ENCODE data around the gene NEURL1B.
"Not testable (repeated sequence)": the region's sequence is repeated elsewhere in the genome, so short reads cannot be mapped to it uniquely, and the experiment has no call there.

NEURL1B gene

DNA sequence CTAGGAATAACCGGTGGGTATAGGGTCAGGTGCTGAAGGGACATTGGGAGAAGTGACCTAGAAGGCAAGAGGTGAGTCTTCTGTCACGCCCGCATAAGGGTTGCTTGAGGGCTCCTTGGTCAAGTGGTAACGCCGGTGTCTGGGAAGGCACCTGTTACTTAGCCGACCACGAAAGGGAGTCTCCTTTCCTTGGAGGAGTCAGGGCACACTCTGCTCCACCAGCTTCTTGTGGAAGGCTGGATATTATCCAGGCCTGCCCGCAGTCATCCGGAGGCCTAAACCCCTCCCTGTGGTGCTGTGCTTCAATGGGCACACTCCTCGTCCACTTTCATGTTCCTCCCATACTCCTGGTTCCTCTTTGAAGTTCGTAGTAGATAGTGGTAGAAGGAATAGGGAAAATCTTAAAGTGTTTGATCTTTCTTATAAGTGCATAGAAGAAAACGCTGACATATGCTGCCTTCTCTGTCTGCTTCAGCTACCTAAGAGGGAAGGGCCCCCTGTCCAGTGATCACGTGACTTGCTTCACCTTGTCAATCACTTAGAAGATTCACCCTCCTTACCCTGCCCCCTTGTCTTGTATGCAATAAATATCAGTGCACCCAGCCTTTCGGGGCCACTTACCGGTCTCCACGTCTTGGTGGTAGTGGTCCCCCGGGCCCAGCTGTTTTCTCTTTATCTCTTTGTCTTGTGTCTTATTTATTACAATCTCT, 16.6 kb downstream of the NEURL1B start:
- not testable (repeated sequence) for DNase-seq (ENCODE audit: low read depth)

DNA sequence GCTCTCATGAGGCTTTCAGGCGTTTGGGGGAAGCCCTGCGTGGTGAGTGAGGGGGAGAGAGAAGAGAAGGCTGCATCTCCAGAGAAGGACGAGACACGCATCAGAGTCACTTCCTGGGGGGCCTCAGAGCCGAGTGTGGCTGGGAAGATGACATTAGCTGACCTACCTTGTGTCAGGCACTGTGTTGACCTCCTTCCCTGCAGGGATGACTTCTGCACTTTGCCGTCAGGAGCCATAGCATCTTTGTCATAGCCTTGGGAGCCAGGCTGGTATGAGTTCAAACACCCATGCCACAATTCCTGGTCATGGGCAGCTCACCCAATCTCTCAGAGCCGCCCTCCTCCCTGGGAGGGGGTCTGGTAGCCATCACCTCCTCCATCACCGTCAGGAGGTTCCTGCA, 17.3 kb downstream of the NEURL1B start:
- no peak for DNase-seq (ENCODE audit: low read depth)

DNA sequence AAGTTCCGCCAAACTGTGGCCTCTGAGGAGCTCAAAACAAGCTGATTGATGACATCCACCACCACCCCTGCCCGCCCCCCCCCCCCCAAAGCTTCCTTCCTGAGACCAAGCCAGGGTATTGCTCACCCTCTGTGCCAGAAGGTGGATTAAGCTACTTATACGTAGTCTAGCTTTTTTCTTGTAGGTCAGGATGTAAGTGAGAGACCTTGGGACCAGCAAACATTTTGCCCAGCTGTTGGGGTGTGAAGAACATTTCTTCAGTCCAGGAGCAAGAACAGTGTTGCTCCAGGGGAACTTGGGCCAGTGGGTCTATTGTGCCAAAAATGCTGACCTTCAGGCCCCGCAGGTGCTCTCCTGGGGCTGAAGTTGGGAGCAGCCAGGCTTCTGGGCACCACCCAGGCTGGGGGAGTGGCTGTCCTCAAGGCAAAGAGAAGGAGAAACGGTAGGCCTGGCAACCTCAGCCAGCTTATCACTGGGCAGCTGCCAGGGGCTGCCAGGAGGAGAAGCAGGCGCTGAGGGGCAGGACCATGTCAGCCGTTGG, 18.0 kb downstream of the NEURL1B start:
- no peak for DNase-seq (ENCODE audit: low read depth)

DNA sequence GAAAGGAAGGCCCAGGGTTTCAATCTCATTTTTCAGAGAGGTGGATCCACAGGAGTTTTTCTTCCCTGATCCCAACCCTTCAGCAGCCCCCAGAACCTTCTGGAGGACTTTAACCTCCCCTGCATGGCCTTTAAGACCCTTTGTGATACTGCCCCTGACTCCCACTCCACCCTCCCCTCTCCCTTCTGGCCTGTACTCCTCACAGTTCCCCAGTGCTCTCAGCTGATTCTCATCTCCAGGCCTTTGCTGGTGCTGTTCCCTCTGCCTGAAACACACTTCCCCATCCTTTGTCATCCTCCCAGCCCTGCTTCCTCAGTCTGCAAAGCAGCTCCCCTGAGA, 18.5 kb downstream of the NEURL1B start:
- no peak for DNase-seq (ENCODE audit: low read depth)

DNA sequence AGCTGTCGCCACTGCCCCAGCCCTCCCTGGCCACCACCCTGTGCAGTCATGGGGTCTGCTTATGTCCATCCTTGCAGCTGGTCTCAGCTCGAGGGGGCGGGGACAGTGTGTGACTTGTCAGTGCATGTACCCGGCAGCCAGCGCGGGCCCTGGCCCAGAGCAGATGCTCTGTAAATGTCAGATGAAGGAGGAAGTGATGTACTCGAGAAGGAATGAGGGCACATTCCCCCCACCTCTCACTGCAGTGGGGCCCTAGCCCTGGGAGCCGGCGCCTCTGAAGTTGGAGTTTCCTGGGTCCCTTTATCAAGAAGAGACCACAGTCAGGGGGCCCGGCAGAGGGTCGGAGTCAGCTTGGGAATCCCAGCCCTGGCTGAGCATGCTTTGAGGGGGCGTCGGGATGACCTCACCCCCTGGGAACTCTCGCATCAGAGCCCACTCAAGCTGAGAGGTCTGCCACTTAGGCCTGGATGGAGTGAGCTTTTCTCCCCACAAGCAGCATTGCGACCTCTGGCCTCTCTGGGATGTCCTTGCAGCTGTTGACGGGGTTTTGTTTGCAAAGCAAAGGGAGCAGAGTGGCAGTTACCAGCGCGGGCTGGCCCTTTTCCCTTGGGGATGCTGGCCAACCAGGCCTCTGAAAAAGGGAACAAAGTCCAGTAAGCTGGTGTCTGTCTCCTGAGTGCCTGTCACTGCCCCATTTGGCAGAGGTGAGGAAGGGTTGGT, 19.0 kb downstream of the NEURL1B start:
- DNase-seq (ENCODE audit: low read depth): no peak

DNA sequence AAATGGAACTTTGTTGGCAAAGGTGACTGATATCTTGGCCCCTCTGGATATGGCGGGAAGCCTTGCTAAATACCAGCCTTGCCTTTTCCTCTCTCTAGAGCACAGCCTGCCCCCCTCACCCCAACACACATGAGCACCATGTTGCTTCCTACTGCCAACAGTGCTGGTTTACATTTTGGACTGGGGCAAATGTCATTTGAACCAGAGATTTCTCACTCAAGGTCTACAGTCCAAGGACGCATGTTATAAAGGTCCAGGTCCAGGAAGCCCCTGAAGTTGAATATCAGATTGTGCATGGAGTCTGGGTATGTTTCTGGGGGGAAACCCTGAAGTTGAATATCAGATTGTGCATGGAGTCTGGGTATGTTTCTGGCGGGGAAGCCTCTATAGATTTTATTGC, 19.9 kb downstream of the NEURL1B start:
- no peak for DNase-seq (ENCODE audit: low read depth)

DNA sequence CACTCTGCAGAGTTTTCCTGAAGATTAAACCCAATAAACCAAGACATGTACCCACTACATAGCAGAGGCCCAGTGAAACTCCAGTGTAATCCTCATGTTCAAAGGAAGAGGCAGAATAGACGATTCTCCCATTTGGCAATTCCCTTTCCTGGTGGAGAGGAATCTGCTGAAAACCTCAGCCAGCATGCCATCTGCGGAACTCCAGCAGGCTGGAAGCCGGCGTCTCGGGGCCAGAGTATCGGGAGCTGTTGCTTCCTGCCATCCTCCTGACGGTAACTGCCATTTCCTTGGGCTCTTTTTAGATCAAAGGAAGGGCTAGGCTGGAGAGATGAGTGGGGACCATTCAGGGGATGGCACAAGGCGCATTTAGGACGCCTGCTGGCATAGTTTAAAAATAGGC, 20.5 kb downstream of the NEURL1B start:
- DNase-seq (ENCODE audit: low read depth): no peak

DNA sequence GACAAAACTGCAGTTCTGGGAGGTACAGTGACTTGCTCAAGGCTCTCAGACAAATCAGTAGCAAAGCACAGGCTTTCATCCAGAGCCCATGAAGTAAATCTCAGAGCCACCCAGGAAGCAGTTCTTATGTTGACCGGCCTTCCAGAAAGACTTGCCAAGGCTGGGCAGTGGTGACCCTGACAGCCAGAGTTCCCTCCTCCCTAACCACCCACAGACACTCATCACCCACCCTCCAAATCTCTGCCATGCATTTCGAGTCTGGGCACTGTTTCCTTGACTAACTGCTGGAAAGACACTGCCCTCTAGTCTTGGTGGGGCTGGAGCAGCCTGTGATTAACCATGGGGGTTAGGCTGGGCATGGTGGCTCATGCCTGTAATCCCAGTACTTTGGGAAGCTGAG, 21.5 kb downstream of the NEURL1B start:
- no peak for DNase-seq (ENCODE audit: low read depth)

DNA sequence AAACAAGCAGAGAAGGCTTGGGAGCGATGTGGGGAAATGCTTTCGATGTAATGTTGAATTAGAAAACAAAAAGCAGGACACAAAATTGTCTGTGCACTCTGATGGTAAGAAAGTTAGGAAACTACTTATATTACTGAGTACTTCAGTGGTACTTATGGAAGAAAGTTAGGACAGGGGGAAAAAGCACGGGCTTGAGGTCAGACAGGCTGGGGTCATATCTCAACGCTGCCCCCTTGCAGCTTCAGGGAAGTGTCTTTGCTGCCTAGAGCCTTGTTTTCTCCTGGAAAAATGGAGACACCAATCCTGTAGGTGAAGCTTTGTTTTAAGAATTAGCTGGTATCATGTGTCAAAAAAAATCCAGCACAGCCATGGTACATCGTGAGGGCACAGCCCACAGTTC, 23.0 kb downstream of the NEURL1B start:
- no peak for DNase-seq (ENCODE audit: low read depth)

DNA sequence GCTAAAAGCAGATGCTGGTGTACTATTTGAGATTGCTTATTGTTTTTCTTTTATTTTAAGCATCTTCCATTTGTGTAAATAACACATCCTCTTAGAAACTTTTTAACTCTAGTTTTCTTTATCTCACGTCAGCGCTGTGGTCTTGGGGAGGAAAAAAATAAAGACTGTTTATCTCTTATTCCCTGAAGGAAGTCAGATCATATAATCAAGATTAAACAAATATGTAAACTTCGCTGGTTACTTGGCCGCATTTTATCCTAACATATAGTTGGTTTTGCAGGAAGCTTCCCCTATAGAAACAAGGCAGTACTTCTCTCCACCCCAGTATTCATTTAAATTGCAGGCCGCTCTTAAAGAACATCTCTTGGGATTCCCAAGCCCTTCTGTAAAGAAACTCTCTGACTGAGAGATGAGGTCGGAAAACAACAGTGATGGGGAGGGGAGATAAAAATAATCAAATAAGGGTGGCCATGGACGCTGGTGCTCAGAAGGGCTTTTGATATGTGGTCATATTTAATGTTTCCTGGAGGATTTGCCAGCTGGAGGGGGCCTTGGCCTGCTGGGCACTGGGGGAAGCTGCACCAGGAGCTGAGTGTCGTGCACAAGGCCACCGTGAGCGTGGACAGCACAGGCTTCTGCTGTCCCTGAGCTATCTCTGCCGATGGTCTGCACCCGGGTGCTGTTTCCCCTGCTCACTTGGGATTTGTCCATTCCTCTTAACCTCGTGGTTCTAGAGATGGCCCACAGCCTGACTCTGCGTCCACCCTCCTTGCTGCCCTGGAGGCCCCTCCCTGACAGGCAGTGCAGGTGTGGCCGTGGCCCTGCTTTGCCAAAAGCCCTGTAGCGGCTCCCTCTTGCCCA, 23.8 kb downstream of the NEURL1B start:
- no peak for DNase-seq (ENCODE audit: low read depth)

DNA sequence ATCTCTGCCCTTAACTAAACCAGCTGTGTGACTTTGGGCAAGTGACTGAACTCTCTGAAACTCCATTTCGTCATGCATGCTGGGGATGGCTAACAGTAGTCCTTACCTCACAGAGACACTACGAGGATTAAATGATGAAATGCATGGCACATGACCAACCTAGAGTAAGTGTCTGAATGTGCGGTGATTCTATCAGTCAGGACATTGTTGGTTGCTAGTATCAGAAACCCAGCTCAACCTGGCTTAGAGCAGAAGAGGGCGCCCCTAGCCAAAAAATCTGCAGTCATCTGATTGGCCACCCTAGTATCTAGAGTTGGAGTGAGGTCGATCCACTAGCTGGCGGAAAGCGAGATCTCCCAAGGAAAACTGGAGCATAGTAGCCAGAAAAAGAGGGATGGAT, 25.2 kb downstream of the NEURL1B start:
- DNase-seq (ENCODE audit: low read depth): no peak

DNA sequence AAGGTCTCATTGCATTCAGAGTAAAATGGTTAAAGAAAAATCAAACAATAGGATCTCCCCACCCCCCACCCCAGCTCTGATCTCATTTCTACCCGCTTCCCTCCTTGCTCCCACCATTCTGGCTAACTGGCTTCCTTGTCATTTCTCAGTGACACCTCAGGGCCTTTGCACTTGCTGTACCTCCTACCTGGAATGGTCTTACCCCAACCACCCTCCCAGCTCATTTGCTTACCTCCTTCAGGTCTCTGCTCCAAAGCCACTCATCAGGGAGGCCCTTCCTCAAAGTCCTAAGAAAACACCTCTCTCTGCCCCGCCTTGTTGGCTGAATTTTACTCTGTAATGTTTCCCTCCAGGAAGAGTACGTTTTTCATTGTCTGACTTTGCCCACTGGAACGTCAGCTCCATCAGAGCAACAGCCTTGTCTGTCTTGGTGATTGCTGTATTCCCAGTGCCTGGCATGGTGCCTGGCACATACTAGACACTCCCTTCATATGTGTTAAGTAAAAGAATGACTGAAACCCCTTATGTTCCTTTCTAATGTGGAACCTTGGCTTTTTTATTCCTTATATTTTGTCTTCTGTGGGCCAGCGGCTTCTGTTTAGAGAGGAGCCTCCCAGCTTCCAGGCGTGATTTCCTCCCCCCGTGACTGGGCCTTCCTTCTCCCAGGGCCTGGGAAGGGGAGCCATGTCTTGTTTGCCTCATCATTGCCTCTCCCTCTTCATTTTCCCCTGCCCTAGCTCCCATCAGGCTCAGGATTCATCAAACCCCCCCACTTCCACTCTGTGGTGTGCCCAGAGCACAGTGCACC, 26.9 kb downstream of the NEURL1B start:
- no peak for DNase-seq (ENCODE audit: low read depth)

DNA sequence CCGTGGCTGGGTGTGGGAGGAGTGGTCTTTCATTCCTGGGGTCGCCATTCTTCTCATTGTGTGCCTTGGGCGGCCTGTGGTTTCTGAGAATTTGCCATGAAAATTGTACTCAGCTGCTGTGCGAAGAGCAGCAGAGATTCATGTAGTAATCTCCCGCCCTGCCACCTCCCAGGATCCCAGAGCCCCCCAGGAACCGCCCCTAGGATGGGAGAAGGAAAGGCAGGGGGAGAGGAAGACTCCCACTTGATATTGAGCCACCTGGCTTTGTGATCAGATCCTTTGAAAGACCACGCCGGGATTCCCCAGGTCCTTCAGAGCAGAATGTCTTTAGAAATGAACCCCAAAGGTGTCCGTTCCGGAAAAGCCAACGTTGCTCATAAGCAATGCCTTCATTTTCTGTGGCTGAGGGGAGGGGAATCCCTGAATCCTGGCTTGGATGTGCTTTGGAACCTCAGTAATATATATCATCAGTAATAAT, 27.6 kb downstream of the NEURL1B start:
- DNase-seq (ENCODE audit: low read depth): no peak

DNA sequence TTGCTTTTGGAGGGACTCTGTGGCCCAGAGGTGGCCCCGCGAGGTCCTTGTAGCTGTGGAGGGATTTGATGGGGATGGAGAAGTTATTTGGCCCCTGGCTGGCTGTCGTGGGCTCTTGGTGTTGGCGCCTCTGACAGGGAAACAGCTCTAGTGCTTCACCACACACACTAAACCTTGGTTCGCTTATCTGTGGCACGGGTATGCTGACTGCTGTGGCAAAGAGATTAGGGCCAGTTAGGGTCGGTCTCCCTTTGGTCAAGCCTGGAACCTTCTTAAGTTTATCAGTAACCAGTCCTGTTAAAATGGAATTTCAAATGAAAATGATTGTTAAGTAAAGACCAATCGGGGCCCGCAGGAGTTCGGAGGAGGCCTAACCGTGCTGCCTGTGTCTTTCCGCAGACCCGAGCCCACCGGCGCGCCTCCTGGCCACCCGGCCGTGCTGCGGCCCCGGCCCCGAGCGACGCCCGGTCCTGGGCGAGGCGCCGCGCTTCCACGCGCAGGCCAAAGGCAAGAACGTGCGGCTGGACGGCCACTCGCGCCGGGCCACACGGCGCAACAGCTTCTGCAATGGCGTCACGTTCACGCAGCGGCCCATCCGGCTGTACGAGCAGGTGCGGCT, 28.4 kb downstream of the NEURL1B start:
- no peak for DNase-seq (ENCODE audit: low read depth)

DNA sequence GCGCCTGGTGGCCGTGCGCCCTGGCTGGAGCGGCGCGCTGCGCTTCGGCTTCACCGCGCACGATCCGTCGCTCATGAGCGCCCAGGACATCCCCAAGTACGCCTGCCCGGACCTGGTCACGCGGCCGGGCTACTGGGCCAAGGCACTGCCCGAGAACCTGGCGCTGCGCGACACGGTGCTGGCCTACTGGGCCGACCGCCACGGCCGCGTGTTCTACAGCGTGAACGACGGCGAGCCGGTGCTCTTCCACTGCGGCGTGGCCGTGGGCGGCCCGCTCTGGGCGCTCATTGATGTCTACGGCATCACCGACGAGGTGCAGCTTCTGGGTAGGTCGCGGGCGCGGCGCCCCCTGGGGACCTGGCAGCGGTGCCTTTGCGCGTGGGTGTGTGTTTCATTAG, 28.9 kb downstream of the NEURL1B start:
- DNase-seq (ENCODE audit: low read depth): no peak

DNA sequence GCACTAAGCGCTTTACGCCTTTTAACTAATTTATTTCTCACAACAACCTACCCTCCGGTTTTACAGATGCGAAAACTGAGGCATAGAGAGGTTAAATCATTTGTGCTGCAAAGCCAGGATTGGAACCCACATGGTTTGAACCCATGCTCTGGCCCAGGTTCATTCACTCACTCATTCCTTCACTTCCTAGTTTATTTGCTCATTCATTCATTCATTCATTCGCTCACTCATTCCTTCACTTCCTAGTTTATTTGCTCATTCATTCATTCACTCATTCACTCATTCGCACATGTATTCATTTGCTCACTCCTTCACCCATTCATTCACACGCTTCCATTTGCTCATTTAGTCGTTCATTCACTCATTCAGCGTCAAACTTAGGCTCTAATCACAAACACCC, 29.4 kb downstream of the NEURL1B start:
- DNase-seq (ENCODE audit: low read depth): no peak

DNA sequence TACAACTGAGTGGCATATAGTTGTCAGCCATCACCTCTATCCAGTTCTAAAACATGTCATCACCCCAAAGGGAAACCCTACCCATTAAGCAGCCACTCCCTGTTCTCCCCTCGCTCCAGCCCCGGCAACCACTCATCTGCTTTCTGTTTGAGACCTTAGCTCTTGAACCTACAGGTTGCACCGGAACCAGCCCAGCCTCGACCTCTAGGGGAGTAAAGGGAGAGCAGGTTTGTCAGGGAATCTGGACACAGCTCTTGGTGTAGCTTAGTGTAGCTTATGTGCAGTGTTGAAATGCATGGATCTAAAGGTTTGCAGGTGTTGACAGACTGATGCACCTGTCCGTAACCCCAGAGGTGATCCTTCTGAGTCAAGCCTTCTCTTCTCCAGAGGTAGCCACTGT, 30.0 kb downstream of the NEURL1B start:
- DNase-seq (ENCODE audit: low read depth): no peak

DNA sequence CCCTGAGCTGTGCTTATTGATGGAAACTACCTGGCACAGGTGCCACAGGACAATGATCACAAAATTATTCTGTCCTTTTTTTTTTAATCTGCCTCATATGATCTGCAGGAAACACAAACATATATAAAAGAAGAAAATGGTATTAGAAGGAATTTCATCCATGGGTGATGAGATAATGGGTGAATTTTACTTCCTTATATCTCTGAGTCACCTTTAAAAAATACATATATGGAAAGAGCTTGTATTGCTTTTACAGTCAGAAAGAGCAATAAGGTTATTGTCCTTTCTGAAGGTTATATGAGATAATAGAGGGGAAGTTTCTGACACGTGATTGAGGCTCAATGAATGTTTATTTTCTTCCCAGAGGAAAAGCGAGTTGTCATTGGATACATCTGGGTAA, 31.6 kb downstream of the NEURL1B start:
- DNase-seq (ENCODE audit: low read depth): no peak

DNA sequence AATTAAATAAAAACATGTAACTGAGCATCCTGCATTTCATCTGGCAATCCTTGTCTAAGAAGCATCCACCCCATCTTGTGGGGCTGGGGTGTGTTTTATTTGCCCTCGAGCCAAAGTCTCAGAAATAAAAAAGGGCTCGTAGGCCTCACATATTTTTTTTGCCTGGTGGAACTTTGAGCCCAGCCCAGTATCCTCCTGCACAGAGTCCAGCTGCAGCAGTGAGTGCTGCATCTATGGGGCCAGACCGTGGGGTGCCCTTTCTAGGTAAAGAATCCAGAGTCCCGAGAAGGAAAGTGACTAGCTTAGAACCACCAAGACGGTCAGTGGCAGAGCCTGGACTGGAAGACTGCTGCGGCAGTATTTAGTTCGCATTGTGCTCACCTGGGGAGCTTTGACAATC, 33.1 kb downstream of the NEURL1B start:
- DNase-seq (ENCODE audit: low read depth): no peak

DNA sequence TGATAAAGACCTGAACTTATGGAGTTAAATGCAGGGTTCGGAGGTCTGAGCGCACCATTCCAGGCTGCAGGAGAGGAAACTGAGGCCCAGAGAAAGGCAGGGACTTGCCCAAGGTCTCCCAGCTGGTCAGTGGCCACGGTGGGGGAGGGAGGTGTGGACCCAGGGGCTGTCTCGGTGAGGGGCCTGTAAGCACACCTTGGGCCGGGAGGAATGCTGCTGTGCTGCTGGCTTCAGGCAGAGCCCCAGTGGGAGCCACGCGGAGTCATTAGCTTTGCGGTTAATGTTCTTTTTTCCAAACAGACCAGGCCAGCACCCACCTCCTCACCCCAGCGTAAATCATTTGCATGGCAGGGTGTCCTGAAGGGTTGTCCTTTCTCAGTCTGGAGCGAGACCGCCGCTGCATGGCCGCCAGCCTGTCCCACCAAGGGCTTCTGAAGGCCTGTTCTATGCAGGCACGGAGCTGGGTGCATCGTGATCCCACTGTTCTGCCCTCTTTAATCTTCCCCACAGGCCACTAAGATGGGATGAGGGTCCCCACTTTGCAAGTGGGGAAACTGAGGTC, 35.9 kb downstream of the NEURL1B start:
- DNase-seq (ENCODE audit: low read depth): no peak

DNA sequence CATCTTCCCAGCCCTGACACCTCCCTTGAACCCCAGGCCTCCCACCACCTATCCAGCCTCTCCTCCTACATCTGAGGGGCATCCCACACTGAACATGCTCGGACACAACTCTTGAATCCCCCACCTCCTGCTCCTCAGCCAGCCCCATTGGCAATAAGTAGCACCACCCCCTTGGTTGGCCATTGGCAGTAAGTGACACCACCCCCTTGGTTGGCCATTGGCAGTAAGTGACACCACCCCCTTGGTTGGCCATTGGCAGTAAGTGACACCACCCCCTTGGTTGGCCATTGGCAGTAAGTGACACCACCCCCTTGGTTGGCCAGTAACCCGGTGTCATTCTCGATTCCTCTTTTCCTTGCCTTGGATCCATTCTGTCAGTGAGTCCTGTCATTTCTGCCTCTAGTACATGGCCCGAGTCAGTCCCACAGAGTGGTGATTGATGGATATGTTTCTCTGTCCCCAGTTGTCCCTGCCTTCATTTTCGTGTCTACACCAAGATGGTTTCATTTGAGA, 37.4 kb downstream of the NEURL1B start:
- DNase-seq (ENCODE audit: low read depth): not testable (repeated sequence)
